Measurements from ENCODE around the gene PGLYRP2. TPM values are rescaled to one million over a fixed set of nuclear protein-coding genes. Genes with fewer than 3 reads are reported as not detected.

Gene PGLYRP2
- total RNA-seq, 1 donor from 2014 or later, result not detected

DNA sequence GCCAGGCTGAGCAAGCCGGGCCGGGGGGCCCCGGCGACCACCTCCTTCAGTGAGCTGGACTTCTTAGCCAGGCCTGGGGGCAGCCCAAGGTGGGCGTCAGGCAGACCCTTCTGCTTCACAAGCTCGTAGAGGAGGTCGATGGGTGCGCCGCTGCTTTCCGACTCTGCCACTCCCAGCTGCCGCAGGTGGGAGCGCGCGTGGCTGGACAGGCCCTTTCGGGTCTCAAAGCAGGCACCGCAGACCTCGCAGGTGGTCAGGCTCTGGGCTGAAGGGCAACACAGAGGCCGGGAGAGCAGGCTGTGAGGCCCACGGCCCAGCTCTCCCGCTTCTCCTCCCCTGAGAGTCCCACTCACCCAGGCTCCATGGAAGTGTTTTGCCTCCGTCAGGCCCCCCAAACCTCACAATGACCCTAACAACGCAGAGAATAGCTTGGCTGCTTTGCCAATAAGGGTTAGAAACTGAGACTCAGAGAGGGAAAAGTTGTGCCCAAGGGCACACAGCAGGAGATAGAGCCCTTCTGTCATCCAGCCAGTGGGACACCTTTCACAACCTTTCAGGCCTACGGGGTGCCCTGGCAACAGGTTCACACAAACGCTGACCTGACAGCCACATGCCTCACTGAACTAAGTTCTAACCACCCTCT, 49.4 kb downstream of the PGLYRP2 start:
- DNase-seq (ENCODE audit: low read depth), result no peak
- Histone ChIP-seq H3K27me3 (ENCODE audit: insufficient read depth, low read length) (no peaks in the 10 kb centered on the region), H3K4me2 (ENCODE audit: low read length) (no peak overlapping the region), H3K4me1 (ENCODE audit: insufficient read depth, low read length) (peaks cover 19% of the 10 kb centered on the region), H3K4me3 (ENCODE audit: insufficient read depth, low read depth, low read length) (no peak overlapping the region), H3K79me2 (ENCODE audit: insufficient read depth, low read length) (peaks cover 55% of the 10 kb centered on the region), H4K20me1 (ENCODE audit: insufficient read depth, low read length) (peaks cover 56% of the 10 kb centered on the region), H3K9ac (ENCODE audit: low read length) (no peak overlapping the region), H3K27ac (ENCODE audit: low read depth, low read length) (no peak overlapping the region), H3K9me3 (ENCODE audit: insufficient read depth, low read depth, low read length) (no peaks in the 10 kb centered on the region), H3K36me3 (ENCODE audit: insufficient read depth, low read length) (peaks cover 7% of the 10 kb centered on the region), H2AFZ (ENCODE audit: low read depth, low read length) (no peak overlapping the region)
- peaks cover 2% of the 10 kb centered on the region for H3K9me3 Mint-ChIP-seq (ENCODE audit: unreplicated experiment)
- peaks cover 14% of the 10 kb centered on the region for H3K4me1 Mint-ChIP-seq (ENCODE audit: low read depth, unreplicated experiment)
- peak overlapping the region; percentile 99 for H3K4me3 Mint-ChIP-seq (ENCODE audit: unreplicated experiment)
- no peak overlapping the region for H3K27ac Mint-ChIP-seq (ENCODE audit: unreplicated experiment)
- peaks cover 15% of the 10 kb centered on the region for H3K36me3 Mint-ChIP-seq (ENCODE audit: low read depth, unreplicated experiment)
- H3K27me3 Mint-ChIP-seq (ENCODE audit: low read depth, unreplicated experiment), result no peaks in the 10 kb centered on the region
- TF ChIP-seq EZH2 (IDR thresholded peaks at IDR 0.05; ENCODE audit: insufficient read depth, low read length), result no peak
- TF ChIP-seq, protein P1, sequence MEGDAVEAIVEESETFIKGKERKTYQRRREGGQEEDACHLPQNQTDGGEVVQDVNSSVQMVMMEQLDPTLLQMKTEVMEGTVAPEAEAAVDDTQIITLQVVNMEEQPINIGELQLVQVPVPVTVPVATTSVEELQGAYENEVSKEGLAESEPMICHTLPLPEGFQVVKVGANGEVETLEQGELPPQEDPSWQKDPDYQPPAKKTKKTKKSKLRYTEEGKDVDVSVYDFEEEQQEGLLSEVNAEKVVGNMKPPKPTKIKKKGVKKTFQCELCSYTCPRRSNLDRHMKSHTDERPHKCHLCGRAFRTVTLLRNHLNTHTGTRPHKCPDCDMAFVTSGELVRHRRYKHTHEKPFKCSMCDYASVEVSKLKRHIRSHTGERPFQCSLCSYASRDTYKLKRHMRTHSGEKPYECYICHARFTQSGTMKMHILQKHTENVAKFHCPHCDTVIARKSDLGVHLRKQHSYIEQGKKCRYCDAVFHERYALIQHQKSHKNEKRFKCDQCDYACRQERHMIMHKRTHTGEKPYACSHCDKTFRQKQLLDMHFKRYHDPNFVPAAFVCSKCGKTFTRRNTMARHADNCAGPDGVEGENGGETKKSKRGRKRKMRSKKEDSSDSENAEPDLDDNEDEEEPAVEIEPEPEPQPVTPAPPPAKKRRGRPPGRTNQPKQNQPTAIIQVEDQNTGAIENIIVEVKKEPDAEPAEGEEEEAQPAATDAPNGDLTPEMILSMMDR (IDR thresholded peaks at IDR 0.05; ENCODE audit: insufficient read depth, low read depth, low read length), result no peak
- no peak for FAIRE-seq

DNA sequence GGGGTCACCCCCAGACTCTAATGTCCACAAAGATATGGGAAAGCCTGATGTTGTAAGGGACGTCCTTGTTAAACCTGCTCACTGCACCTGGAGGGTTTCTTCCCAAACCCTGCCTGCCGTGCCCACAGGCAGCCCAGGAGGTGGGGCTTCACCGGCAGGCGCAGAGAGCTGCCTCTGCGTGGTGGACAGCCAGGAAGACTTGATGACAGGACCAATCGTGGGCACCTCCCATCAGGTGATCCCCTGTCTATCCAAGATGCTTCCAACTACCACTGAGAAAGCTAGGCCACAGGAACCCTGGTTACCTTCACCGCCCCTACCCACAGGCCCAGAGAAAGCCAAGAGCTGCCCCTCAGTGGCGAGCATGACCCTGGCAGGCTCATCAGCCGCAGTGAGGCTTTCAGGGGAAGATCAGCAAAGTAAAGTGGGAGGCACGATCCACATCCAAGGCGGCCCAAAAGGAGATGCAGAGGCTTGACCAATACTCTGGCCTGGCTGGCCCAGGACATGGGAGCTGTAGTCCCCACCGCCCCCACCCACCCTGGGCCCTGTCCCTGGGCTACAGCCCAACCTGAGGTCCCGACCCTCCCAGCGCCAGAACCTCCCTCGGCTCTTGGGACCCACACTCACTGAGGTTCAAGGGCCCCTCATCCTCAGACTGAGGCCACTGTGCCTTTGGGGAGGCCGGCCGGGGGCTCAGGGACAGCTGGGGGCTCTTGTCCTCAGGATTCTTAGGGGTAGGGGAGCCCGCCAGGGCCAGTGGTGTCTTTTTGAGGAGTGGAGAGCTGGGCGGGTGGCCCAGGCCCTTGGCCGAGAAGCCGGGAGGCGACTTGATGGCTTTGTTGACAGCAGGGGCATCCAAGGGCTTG, 50.1 kb downstream of the PGLYRP2 start:
- H3K36me3 ChIP-seq (ENCODE audit: insufficient read depth, low read length), result peaks cover 7% of the 10 kb centered on the region
- no peak overlapping the region for H3K4me3 ChIP-seq (ENCODE audit: insufficient read depth, low read depth, low read length)
- DNase-seq (ENCODE audit: low read depth) (no peak), FAIRE-seq (no peak)
- H3K79me2 ChIP-seq (ENCODE audit: insufficient read depth, low read length), result peaks cover 55% of the 10 kb centered on the region
- no peak overlapping the region for H3K27ac Mint-ChIP-seq (ENCODE audit: unreplicated experiment)
- H3K9me3 Mint-ChIP-seq (ENCODE audit: unreplicated experiment), result peaks cover 2% of the 10 kb centered on the region
- peaks cover 19% of the 10 kb centered on the region for H3K4me1 ChIP-seq (ENCODE audit: insufficient read depth, low read length)
- H3K4me1 Mint-ChIP-seq (ENCODE audit: low read depth, unreplicated experiment), result peaks cover 14% of the 10 kb centered on the region
- peaks cover 56% of the 10 kb centered on the region for H4K20me1 ChIP-seq (ENCODE audit: insufficient read depth, low read length)
- no peak overlapping the region for H3K4me3 Mint-ChIP-seq (ENCODE audit: unreplicated experiment)
- no peak overlapping the region for H3K27ac ChIP-seq (ENCODE audit: low read depth, low read length)
- H2AFZ ChIP-seq (ENCODE audit: low read depth, low read length), result no peak overlapping the region
- H3K27me3 ChIP-seq (ENCODE audit: insufficient read depth, low read length), result no peaks in the 10 kb centered on the region
- H3K4me2 ChIP-seq (ENCODE audit: low read length), result no peak overlapping the region
- no peak overlapping the region for H3K9ac ChIP-seq (ENCODE audit: low read length)
- H3K36me3 Mint-ChIP-seq (ENCODE audit: low read depth, unreplicated experiment), result peaks cover 15% of the 10 kb centered on the region
- TF ChIP-seq, protein P1 (IDR thresholded peaks at IDR 0.05; ENCODE audit: insufficient read depth, low read depth, low read length), result no peak
- no peak for TF ChIP-seq EZH2 (IDR thresholded peaks at IDR 0.05; ENCODE audit: insufficient read depth, low read length)
- no peaks in the 10 kb centered on the region for H3K9me3 ChIP-seq (ENCODE audit: insufficient read depth, low read depth, low read length)
- H3K27me3 Mint-ChIP-seq (ENCODE audit: low read depth, unreplicated experiment), result no peaks in the 10 kb centered on the region
